ENCODE data around the gene HAUS7. TPM values are rescaled to one million over a fixed set of nuclear protein-coding genes. Genes with fewer than 3 reads are reported as not detected.
A peak's percentile ranks its signal among the peaks of the same experiment; 100 is the strongest.
"Not testable (repeated sequence)": the region's sequence is repeated elsewhere in the genome, so short reads cannot be mapped to it uniquely, and the experiment has no call there.

HAUS7 gene
- polyA plus RNA-seq, 6 donors from 2014 or later: 16.0 to 30.6 (median 19.3) TPM

DNA sequence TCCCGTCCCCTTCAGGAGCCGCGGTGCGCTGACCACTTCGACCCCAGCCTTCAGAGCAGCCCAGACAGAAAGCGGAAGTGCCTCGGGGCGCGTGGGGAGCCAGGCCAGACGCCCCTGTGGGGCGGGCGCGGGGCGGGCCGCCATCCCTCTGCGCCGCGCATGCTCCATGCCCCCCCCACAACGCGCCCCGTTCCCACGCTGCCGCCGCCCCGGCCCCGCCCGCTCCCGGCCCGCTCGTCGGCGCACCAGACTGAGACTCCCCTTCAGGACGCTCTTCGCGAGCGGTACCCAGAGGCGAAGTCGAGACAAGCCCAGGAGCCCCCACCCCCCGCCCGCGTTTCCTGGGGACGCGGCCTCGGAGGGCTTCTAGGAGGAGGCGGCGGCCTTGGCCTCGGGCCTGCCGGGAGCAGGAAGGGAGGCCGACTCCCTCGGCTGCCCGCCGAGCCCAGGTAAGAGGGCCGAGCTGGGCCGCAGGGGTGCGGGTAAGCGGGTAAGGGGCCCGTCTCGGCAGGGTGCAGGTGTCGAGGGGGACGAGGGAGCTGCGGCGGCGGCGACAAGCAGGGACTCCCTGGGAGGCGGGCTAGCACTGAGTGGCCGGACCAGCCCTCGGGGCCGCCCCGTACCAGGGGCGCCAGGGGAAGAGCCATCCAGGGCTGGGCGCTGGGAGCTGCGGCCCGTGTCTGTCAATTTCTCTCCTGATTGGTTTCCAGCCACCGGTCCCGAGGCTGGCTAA, 59.0 kb downstream of the HAUS7 start, which contains the start of gene ZFP92:
Gene ZFP92 (plus strand): TSS at position 218 of the 733 bp plus-strand sequence. CDS start 6,851 bp downstream, outside the sequence.
- Mint-ChIP-seq H3K9me3 (peaks cover 0 to 3% (median 0%) of the 10 kb centered on the region in 7 donors), H3K27me3 (peaks cover 0 to 10% (median 9%) of the 10 kb centered on the region in 3 donors), H3K27ac (peak within 1 kb of the TSS in 2 of 6 donors; percentile 63 to 94), H3K4me1 (peaks cover 8 to 15% (median 12%) of the 10 kb centered on the region in 3 donors), H3K36me3 (no peaks in the 10 kb centered on the region), H3K4me3 (peak within 1 kb of the TSS; percentile 73 to 90 (median 81))
- peak; percentile 17 for DNase-seq
- peak; percentile 64 to 74 for ATAC-seq (ENCODE audit: low read depth in 2 of 2)

DNA sequence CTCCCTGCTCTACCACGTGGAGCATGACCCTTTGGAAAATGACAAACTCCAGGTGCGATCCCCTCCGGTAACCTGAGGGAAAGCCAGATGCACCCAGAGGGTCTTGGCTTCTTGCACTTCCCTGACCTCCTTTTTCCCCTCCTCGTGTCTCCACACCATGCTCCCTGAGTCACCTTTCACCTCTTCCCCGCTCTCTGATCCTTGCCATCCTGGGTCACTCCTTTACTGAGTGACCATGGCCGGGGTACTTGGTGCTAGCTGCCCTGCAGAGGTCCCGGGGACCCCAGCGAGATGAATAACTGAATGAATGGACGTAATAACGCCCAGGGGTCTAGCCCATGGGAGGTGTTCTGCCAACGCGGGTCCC, 59.5 kb downstream of the HAUS7 start:
- Mint-ChIP-seq H3K27me3 (peaks cover 0 to 8% (median 4%) of the 10 kb centered on the region in 3 donors), H3K4me1 (peaks cover 8 to 15% (median 12%) of the 10 kb centered on the region in 3 donors), H3K4me3 (peak overlapping the region in 7 of 8 donors; percentile 58 to 90 (median 78)), H3K9me3 (peaks cover 0 to 3% (median 0%) of the 10 kb centered on the region in 7 donors), H3K36me3 (no peaks in the 10 kb centered on the region), H3K27ac (peak overlapping the region in 1 of 6 donors; percentile 94)
- DNase-seq (no peak), ATAC-seq (ENCODE audit: low read depth in 2 of 2) (no peak)

GRCh38 chrX:153410373-153410772, 60.0 kb downstream of the HAUS7 start:
- ATAC-seq (ENCODE audit: low read depth in 2 of 2) (no peak), DNase-seq (no peak)
- Mint-ChIP-seq H3K27ac (no peak overlapping the region), H3K4me1 (peaks cover 8 to 16% (median 12%) of the 10 kb centered on the region in 3 donors), H3K36me3 (no peaks in the 10 kb centered on the region), H3K4me3 (peak overlapping the region in 4 of 8 donors; percentile 67 to 85 (median 78)), H3K9me3 (peaks cover 0 to 2% (median 0%) of the 10 kb centered on the region in 7 donors), H3K27me3 (peaks cover 0 to 8% (median 0%) of the 10 kb centered on the region in 3 donors)

GRCh38 chrX:153409414-153410101, 60.8 kb downstream of the HAUS7 start:
- ATAC-seq (ENCODE audit: low read depth in 2 of 2) (no peak), DNase-seq (no peak)
- H3K27ac Mint-ChIP-seq: no peak overlapping the region
- H3K4me1 Mint-ChIP-seq: peaks cover 8 to 18% (median 12%) of the 10 kb centered on the region in 3 donors
- H3K36me3 Mint-ChIP-seq: no peaks in the 10 kb centered on the region
- H3K9me3 Mint-ChIP-seq: peaks cover 0 to 2% (median 0%) of the 10 kb centered on the region in 7 donors
- no peak overlapping the region for H3K4me3 Mint-ChIP-seq
- H3K27me3 Mint-ChIP-seq: peaks cover 0 to 8% (median 0%) of the 10 kb centered on the region in 3 donors

DNA sequence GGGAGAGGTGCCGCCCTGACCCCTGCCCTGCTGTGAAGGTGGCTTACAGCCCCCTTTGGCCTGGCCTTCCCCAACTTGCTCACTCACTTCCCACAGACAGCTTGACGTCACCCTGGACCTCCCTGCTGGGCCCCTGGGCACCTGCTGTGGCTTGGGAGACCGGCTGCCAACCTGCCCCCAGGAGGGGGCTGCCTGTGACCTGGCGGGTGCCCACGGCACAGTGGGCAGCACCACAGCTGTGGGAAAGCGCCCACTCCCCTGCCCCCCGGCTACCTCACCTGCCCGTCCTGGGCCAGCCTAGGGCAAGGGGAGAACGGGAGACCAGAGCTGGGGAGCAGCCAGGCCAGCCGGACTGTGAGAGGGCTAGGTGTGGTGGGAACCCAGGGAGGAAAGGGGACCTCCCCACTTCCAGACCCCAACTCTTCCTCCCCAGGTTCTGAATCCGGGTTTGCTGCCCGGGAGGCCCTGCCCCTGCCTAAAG, 61.5 kb downstream of the HAUS7 start:
- H3K27ac Mint-ChIP-seq: no peak overlapping the region
- no peak overlapping the region for H3K4me3 Mint-ChIP-seq
- peaks cover 0 to 2% (median 0%) of the 10 kb centered on the region in 7 donors for H3K9me3 Mint-ChIP-seq
- ATAC-seq (ENCODE audit: low read depth in 2 of 2) (no peak), DNase-seq (no peak)
- H3K36me3 Mint-ChIP-seq: no peaks in the 10 kb centered on the region
- H3K4me1 Mint-ChIP-seq: peaks cover 8 to 18% (median 12%) of the 10 kb centered on the region in 3 donors
- peaks cover 0 to 8% (median 0%) of the 10 kb centered on the region in 3 donors for H3K27me3 Mint-ChIP-seq

DNA sequence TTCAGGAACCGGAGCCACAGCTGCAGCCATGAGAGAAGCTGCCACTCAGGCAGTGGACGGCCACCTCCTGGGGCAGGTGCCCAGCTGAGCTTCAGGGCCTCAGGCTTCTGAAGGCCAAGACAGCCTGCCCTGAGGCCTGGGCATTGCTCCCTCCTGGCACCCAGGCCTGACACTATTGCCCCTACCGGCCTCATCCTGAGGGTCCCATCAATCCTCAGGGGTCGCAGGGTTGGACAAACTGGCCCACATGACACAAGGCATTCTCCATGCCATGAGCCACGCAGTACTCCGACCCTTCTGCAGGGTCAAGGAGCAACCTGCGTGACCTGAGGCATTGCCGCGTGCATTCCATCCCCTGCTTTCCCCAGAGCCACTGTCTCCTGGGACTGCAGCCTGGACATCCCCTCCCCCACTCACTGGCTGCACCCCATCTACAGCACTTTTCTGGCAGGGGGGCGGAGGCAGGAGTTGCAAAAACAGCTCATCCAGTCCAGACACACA, 62.1 kb downstream of the HAUS7 start:
- H3K4me3 Mint-ChIP-seq: no peak overlapping the region
- H3K36me3 Mint-ChIP-seq: no peaks in the 10 kb centered on the region
- no peak overlapping the region for H3K27ac Mint-ChIP-seq
- DNase-seq (no peak), ATAC-seq (ENCODE audit: low read depth in 2 of 2) (no peak)
- H3K27me3 Mint-ChIP-seq: peaks cover 0 to 8% (median 0%) of the 10 kb centered on the region in 3 donors
- H3K9me3 Mint-ChIP-seq: peaks cover 0 to 2% (median 0%) of the 10 kb centered on the region in 7 donors
- peaks cover 8 to 18% (median 12%) of the 10 kb centered on the region in 3 donors for H3K4me1 Mint-ChIP-seq

- Mint-ChIP-seq H3K36me3 (no peaks in the 10 kb centered on the region), H3K9me3 (peaks cover 0 to 2% (median 0%) of the 10 kb centered on the region in 7 donors), H3K4me1 (peaks cover 8 to 18% (median 12%) of the 10 kb centered on the region in 3 donors), H3K27ac (no peak overlapping the region), H3K4me3 (no peak overlapping the region), H3K27me3 (peaks cover 0 to 8% (median 0%) of the 10 kb centered on the region in 3 donors)
- ATAC-seq (ENCODE audit: low read depth in 2 of 2): no peak
- DNase-seq: no peak
Measured at GRCh38 chrX:153407736-153408135, 62.6 kb downstream of the HAUS7 start.

- Mint-ChIP-seq H3K27ac (no peak overlapping the region), H3K27me3 (peaks cover 0 to 4% (median 2%) of the 10 kb centered on the region in 3 donors), H3K9me3 (peaks cover 0 to 4% (median 2%) of the 10 kb centered on the region in 7 donors), H3K4me1 (peaks cover 2 to 10% (median 5%) of the 10 kb centered on the region in 3 donors), H3K4me3 (peak overlapping the region in 1 of 8 donors; percentile 41), H3K36me3 (no peaks in the 10 kb centered on the region)
- ATAC-seq (ENCODE audit: low read depth in 2 of 2) (no peak), DNase-seq (no peak)
Measured at GRCh38 chrX:153406903-153407302, 63.5 kb downstream of the HAUS7 start.

DNA sequence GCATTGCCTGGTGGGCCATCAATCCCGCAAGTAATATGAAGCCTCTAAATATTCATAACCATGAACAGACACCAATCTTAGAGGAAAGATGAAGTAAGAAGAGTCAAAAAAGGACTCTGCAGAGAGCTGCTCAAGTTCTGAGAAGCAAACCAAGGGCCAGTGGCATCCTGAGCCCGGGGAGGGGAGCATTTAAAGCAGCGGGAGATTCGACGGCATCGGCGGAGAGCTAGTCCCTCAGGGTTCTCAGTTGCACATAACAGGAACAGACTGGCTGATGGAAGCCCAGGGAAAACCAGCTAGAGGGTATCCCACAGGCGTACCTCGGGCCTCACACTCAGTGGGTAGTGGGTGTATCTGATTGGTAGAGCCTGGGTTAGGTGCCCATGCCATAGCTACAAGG, 64.4 kb downstream of the HAUS7 start:
- ATAC-seq (ENCODE audit: low read depth in 2 of 2) (no peak), DNase-seq (no peak)
- Mint-ChIP-seq H3K4me3 (no peak overlapping the region), H3K9me3 (peaks cover 0 to 10% (median 4%) of the 10 kb centered on the region in 7 donors), H3K36me3 (no peaks in the 10 kb centered on the region), H3K27me3 (peaks cover 0 to 4% (median 0%) of the 10 kb centered on the region in 3 donors), H3K27ac (no peak overlapping the region), H3K4me1 (peaks cover 0 to 8% (median 3%) of the 10 kb centered on the region in 3 donors)

GRCh38 chrX:153405426-153405825, 65.0 kb downstream of the HAUS7 start:
- Mint-ChIP-seq H3K9me3 (peaks cover 0 to 10% (median 4%) of the 10 kb centered on the region in 7 donors), H3K4me1 (peaks cover 0 to 3% (median 0%) of the 10 kb centered on the region in 3 donors), H3K27me3 (peaks cover 0 to 4% (median 0%) of the 10 kb centered on the region in 3 donors), H3K27ac (no peak overlapping the region), H3K36me3 (no peaks in the 10 kb centered on the region), H3K4me3 (no peak overlapping the region)
- ATAC-seq (ENCODE audit: low read depth in 2 of 2) (no peak), DNase-seq (no peak)

- H3K9me3 Mint-ChIP-seq: peaks cover 0 to 10% (median 4%) of the 10 kb centered on the region in 7 donors
- H3K27ac Mint-ChIP-seq; H3K4me3 Mint-ChIP-seq; H3K4me1 Mint-ChIP-seq; DNase-seq; ATAC-seq (ENCODE audit: low read depth in 2 of 2); H3K27me3 Mint-ChIP-seq; H3K36me3 Mint-ChIP-seq: not testable (repeated sequence)
Measured at GRCh38 chrX:153404333-153404732, 66.0 kb downstream of the HAUS7 start.

GRCh38 chrX:153401133-153401764, 69.1 kb downstream of the HAUS7 start, which contains the start of gene PNMA6E:
TSS of gene PNMA6E (minus strand) at chrX:153401350. CDS start at chrX:153398849, 2,501 bp downstream.
- H3K4me1 Mint-ChIP-seq: peaks cover 0 to 3% (median 0%) of the 10 kb centered on the region in 3 donors

More at GRCh38 chrX:153401133-153401764, 69.1 kb downstream of the HAUS7 start, which contains the start of gene PNMA6E:
- ATAC-seq (ENCODE audit: low read depth in 2 of 2) (no peak), DNase-seq (no peak)
- peak within 1 kb of the TSS in 2 of 6 donors; percentile 41 to 76 for H3K27ac Mint-ChIP-seq
- H3K27me3 Mint-ChIP-seq: peaks cover 0 to 5% (median 4%) of the 10 kb centered on the region in 3 donors
- H3K36me3 Mint-ChIP-seq: no peaks in the 10 kb centered on the region
- peaks cover 0 to 10% (median 4%) of the 10 kb centered on the region in 7 donors for H3K9me3 Mint-ChIP-seq
- peak within 1 kb of the TSS in 1 of 8 donors; percentile 29 for H3K4me3 Mint-ChIP-seq

Measured in naive B cell (primary cell).